Endothelial cell of umbilical vein (primary cell): ENCODE measurements around the gene CMC1. TPM values are rescaled to one million over a fixed set of nuclear protein-coding genes. Genes with fewer than 3 reads are reported as not detected.
"Not testable (repeated sequence)": the region's sequence is repeated elsewhere in the genome, so short reads cannot be mapped to it uniquely, and the experiment has no call there.

Experiments used
- BruUV-seq: library from RNA; stranded (reverse); fragments of 400-500 nt; replicated peaks from 2 replicates; lab custom pipeline; 2021; lab: Mats Ljungman, UMichigan
- CTCF ChIA-PET: fragments of 300-600, 350-600 bp; sonication (Branson Sonifier 250); formaldehyde crosslinking; loops from one replicate; lab custom pipeline; 2021; ENCODE audit warnings: antibody characterized with exemption, inconsistent platforms; lab: Charles Lee
- POLR2A ChIA-PET: fragments of 300-600, 350-600 bp; sonication (Branson Sonifier 250); formaldehyde crosslinking; loops from one replicate; lab custom pipeline; 2021; ENCODE audit warnings: antibody characterized with exemption, inconsistent platforms; lab: Charles Lee
- DNase-seq: peaks from one replicate; pipeline ENCODE4 v3.0.0-alpha.2; 2011; ENCODE audit warnings: low read depth, low spot score
- FAIRE-seq: peaks from 2 replicates; lab custom pipeline; 2011; peaks lifted over from hg19 to GRCh38; lab: Jason Lieb, UNC
- H2AFZ ChIP-seq: 2 replicates; pipeline ENCODE4 v1.6.0; 2012; ENCODE audit warnings: low read depth, low read length, control low read depth, inconsistent platforms
- H3K27ac ChIP-seq: 2 replicates; pipeline ENCODE4 v1.5.1; 2011; ENCODE audit warnings: low read depth, mild to moderate bottlenecking, control low read depth, low read length, moderate library complexity; ENCODE audit not compliant: insufficient read depth
- H3K27me3 ChIP-seq, 2 experiments: 2 replicates each; pipeline versions ENCODE4 v1.6.0 to v1.6.1; 2011; ENCODE audit warnings: low read length in 2 of 2, mixed read lengths in 1 of 2; ENCODE audit not compliant: control insufficient read depth in 2 of 2, insufficient read depth in 2 of 2
- H3K36me3 ChIP-seq, 2 experiments: 2 replicates in 1 of 2; 3 replicates in 1 of 2; pipeline ENCODE4 v1.5.1; 2011; ENCODE audit warnings: low read length in 2 of 2, mild to moderate bottlenecking in 1 of 2, moderate library complexity in 1 of 2; ENCODE audit not compliant: control insufficient read depth in 2 of 2, insufficient read depth in 2 of 2; ENCODE audit errors: extremely low read depth in 1 of 2
- H3K4me1 ChIP-seq: 3 replicates; pipeline ENCODE4 v1.5.1; 2011; ENCODE audit warnings: mild to moderate bottlenecking, low read length; ENCODE audit not compliant: control insufficient read depth, insufficient read depth; ENCODE audit errors: extremely low read depth
- H3K4me2 ChIP-seq: 2 replicates; pipeline ENCODE4 v1.6.1; 2011; ENCODE audit warnings: low read length, control low read depth, mixed read lengths; ENCODE audit not compliant: insufficient read depth
- H3K4me3 ChIP-seq, 3 experiments: fragments of 200-600 bp in 1 of 3; sonication (generic), shearing (Covaris generic) in 1 of 3; replicated peaks in 1 of 3; 2 replicates each; pipeline ENCODE4 v1.5.1; 2011 to 2016; ENCODE audit warnings: control low read depth in 3 of 3, low read length in 3 of 3, mild to moderate bottlenecking in 2 of 3, inconsistent platforms in 1 of 3, low read depth in 1 of 3, moderate library complexity in 1 of 3; ENCODE audit not compliant: insufficient read depth in 1 of 3
- H3K79me2 ChIP-seq: 2 replicates; pipeline ENCODE4 v1.6.0; 2012; ENCODE audit warnings: low read length, inconsistent platforms; ENCODE audit not compliant: control insufficient read depth, insufficient read depth
- H3K9ac ChIP-seq: replicated peaks from 2 replicates; pipeline ENCODE3; 2011; ENCODE audit warnings: low read length, control low read depth; ENCODE audit not compliant: insufficient read depth; ENCODE audit errors: extremely low read depth
- H3K9me1 ChIP-seq: replicated peaks from 3 replicates; pipeline ENCODE4 v1.6.0; 2011; ENCODE audit warnings: mild to moderate bottlenecking, low read length; ENCODE audit not compliant: control insufficient read depth, insufficient read depth; ENCODE audit errors: extremely low read depth
- H3K9me3 ChIP-seq: replicated peaks from 2 replicates; pipeline ENCODE4 v1.5.1; 2012; ENCODE audit warnings: low read length, inconsistent platforms; ENCODE audit not compliant: control insufficient read depth, insufficient read depth
- H4K20me1 ChIP-seq: replicated peaks from 2 replicates; pipeline ENCODE3; 2011; ENCODE audit warnings: mild to moderate bottlenecking, low read length; ENCODE audit not compliant: control insufficient read depth, insufficient read depth; ENCODE audit errors: extremely low read depth
- EZH2 ChIP-seq: IDR thresholded peaks from 2 replicates; pipeline ENCODE4 v1.6.1; 2012; ENCODE audit warnings: borderline replicate concordance, low read depth, mild to moderate bottlenecking, moderate library complexity, low read length, inconsistent platforms; ENCODE audit not compliant: severe bottlenecking
- FOS ChIP-seq: IDR thresholded peaks from 2 replicates; pipeline ENCODE4 v1.6.1; 2011; ENCODE audit warnings: mild to moderate bottlenecking, low read length, moderate library complexity, borderline replicate concordance; ENCODE audit not compliant: insufficient read depth
- GATA2 ChIP-seq: IDR thresholded peaks from 2 replicates; pipeline ENCODE4 v1.7.0; 2011; ENCODE audit warnings: low read depth, mild to moderate bottlenecking, moderate library complexity, mixed read lengths, low read length; ENCODE audit not compliant: insufficient read length, insufficient read depth
- JUN ChIP-seq: IDR thresholded peaks from 2 replicates; pipeline ENCODE4 v1.6.1; 2011; ENCODE audit warnings: borderline replicate concordance, low read depth; ENCODE audit not compliant: insufficient read length, insufficient read depth
- MYC ChIP-seq: IDR thresholded peaks from one replicate; pipeline ENCODE4 v1.6.1; 2011; ENCODE audit warnings: mild to moderate bottlenecking, low read depth, low read length
- POLR2A ChIP-seq: IDR thresholded peaks from 2 replicates; pipeline ENCODE4 v1.6.1; 2012; ENCODE audit warnings: low read depth, mild to moderate bottlenecking, control low read depth, low read length
- POLR2AphosphoS5 ChIP-seq: IDR thresholded peaks from 2 replicates; pipeline ENCODE4 v1.6.1; 2012; ENCODE audit warnings: low read depth, mild to moderate bottlenecking, control low read depth, low read length, moderate library complexity; ENCODE audit not compliant: insufficient read depth
- dilution Hi-C: fragments of 300-500 bp; cut with MboI; formaldehyde crosslinking; loops from one replicate; pipeline ENCODE4 v1.15.0; 2019; ENCODE audit warnings: low sequenced_read_pairs; ENCODE audit not compliant: extremely low pct_ligation_motif_present
- intact Hi-C: fragments of 100-400 bp; cut with micrococcal nuclease; formaldehyde crosslinking; loops from one replicate; pipeline ENCODE4 v1.10.0; 2022
- polyA plus RNA-seq, 4 experiments: library from polyadenylated mRNA; depleted of rRNA in 3 of 4; stranded (reverse) in 3 of 4; unstranded in 1 of 4; fragments of >200 nt; gene quantifications; 2 replicates each; pipeline versions ENCODE4 v1.2.1 to v1.2.3, GENCODE V29; 2011 to 2012; ENCODE audit warnings: missing spikeins in 1 of 4
- total RNA-seq: library from RNA; stranded (reverse); gene quantifications from 2 replicates; pipeline ENCODE4 v1.2.3, GENCODE V29; 2021
- TF ChIP-seq, protein P1 (sequence below), 2 donors: IDR thresholded peaks; 1 replicate in 1 of 2; 2 replicates in 1 of 2; pipeline ENCODE4 v1.5.1; 2011; ENCODE audit warnings: low read length in 2 of 2, mild to moderate bottlenecking in 2 of 2, moderate library complexity in 2 of 2, control low read depth in 1 of 2, inconsistent platforms in 1 of 2, low read depth in 1 of 2; ENCODE audit not compliant: insufficient read depth in 1 of 2; ENCODE audit errors: extremely low read depth in 1 of 2
- TF ChIP-seq, protein P2 (sequence below): IDR thresholded peaks from 2 replicates; pipeline ENCODE4 v1.6.1; 2011; ENCODE audit not compliant: insufficient read depth, insufficient read length

CMC1 gene
- total and polyA plus RNA-seq, 2 donors (not counting 3 experiments of a cell fraction or from before 2014, with no cell fraction given), result 13.1 to 18.6 TPM

DNA sequence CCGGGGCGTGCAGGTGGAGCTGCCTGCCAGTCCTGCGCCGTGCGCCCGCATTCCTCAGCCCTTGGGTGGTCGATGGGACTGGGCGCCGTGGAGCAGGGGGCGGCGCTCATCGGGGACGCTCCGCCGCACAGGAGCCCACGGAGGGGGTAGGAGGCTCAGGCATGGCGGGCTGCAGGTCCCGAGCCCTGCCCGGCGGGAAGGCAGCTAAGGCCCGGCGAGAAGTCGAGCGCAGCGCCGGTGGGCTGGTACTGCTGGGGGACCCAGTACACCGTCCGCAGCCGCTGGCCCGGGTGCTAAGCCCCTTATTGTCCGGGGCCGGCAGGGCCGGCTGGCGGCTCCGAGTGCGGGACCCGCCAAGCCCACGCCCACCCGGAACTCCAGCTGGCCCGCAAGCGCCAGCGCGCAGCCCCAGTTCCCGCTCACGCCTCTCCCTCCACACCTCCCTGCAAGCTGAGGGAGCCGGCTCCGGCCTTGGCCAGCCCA, 41.0 kb upstream of the CMC1 start:
- H3K4me2 ChIP-seq, H3K4me3 ChIP-seq, H4K20me1 ChIP-seq, H3K9me1 ChIP-seq, H2AFZ ChIP-seq, intact Hi-C loops, H3K79me2 ChIP-seq, dilution Hi-C loops, H3K36me3 ChIP-seq, H3K9ac ChIP-seq, H3K4me1 ChIP-seq, FAIRE-seq, BruUV-seq, POLR2A ChIA-PET, H3K9me3 ChIP-seq, CTCF ChIA-PET, H3K27me3 ChIP-seq, H3K27ac ChIP-seq, DNase-seq: not testable (repeated sequence)

DNA sequence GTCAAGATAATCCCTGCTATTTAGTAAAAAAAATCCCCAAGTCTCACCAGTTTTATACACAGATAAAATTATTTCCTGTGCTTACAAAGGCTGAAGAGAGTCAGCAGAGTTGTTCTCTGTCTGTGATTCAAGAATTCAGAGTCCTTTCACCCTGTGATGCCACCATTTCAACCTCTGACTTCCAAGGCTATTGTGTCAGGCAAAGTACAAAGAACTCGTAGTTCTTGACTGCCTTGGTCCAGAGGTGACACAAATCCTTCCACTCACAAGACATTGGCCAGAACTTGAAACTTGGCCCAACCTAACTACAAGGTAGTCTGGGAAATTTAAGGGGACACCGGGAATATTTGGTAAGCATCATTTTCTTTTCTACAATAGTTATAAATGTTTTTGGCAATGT, 34.9 kb upstream of the CMC1 start:
- TF ChIP-seq JUN (no peak), MYC (no peak), GATA2 (no peak), POLR2A (no peak), POLR2AphosphoS5 (no peak), EZH2 (no peak), FOS (no peak)
- TF ChIP-seq, protein P1, sequence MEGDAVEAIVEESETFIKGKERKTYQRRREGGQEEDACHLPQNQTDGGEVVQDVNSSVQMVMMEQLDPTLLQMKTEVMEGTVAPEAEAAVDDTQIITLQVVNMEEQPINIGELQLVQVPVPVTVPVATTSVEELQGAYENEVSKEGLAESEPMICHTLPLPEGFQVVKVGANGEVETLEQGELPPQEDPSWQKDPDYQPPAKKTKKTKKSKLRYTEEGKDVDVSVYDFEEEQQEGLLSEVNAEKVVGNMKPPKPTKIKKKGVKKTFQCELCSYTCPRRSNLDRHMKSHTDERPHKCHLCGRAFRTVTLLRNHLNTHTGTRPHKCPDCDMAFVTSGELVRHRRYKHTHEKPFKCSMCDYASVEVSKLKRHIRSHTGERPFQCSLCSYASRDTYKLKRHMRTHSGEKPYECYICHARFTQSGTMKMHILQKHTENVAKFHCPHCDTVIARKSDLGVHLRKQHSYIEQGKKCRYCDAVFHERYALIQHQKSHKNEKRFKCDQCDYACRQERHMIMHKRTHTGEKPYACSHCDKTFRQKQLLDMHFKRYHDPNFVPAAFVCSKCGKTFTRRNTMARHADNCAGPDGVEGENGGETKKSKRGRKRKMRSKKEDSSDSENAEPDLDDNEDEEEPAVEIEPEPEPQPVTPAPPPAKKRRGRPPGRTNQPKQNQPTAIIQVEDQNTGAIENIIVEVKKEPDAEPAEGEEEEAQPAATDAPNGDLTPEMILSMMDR (IDR thresholded peaks at IDR 0.05; ENCODE audit: extremely low read depth in 1 of 2, insufficient read depth in 1 of 2, low read depth in 1 of 2, low read length in 2 of 2), result no peak
- TF ChIP-seq, protein P2, sequence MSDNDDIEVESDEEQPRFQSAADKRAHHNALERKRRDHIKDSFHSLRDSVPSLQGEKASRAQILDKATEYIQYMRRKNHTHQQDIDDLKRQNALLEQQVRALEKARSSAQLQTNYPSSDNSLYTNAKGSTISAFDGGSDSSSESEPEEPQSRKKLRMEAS, result no peak
- Histone ChIP-seq H3K79me2 (no peaks in the 10 kb centered on the region), H3K27me3 (no peaks in the 10 kb centered on the region), H3K9me1 (no peaks in the 10 kb centered on the region), H3K4me3 (no peak overlapping the region), H3K4me2 (no peak overlapping the region), H3K9me3 (no peaks in the 10 kb centered on the region), H3K9ac (no peak overlapping the region), H4K20me1 (no peaks in the 10 kb centered on the region), H3K4me1 (no peaks in the 10 kb centered on the region), H2AFZ (no peak overlapping the region), H3K27ac (no peak overlapping the region), H3K36me3 (no peaks in the 10 kb centered on the region)
- FAIRE-seq, result no peak
- intact Hi-C loops (no loop called here), dilution Hi-C loops (no loop called here)
- ChIA-PET POLR2A (no interaction called here), CTCF (no interaction called here)
- no TSS peak for BruUV-seq
- DNase-seq, result no peak
